ENCODE data around the gene JPT2.
A peak's percentile ranks its signal among the peaks of the same experiment; 100 is the strongest.

The JPT2 gene

GRCh38 chr16:1674751-1675664 is 3.1 kb upstream of the JPT2 start:
- Mint-ChIP-seq H3K4me1 (peaks cover 7% of the 10 kb centered on the region), H3K27ac (no peak overlapping the region), H3K9me3 (no peaks in the 10 kb centered on the region), H3K36me3 (peaks cover 28% of the 10 kb centered on the region), H3K27me3 (no peaks in the 10 kb centered on the region), H3K4me3 (no peak overlapping the region)
- ATAC-seq (ENCODE audit: low read depth): no peak
- no peak for DNase-seq (ENCODE audit: low spot score in 2 of 2)

GRCh38 chr16:1676661-1677060 is 1.4 kb upstream of the JPT2 start:
- no peak overlapping the region for H3K27ac Mint-ChIP-seq
- no peaks in the 10 kb centered on the region for H3K9me3 Mint-ChIP-seq
- H3K4me3 Mint-ChIP-seq: peak overlapping the region; percentile 9
- peaks cover 11% of the 10 kb centered on the region for H3K4me1 Mint-ChIP-seq
- ATAC-seq (ENCODE audit: low read depth) (no peak), DNase-seq (ENCODE audit: low spot score in 2 of 2) (no peak)
- H3K36me3 Mint-ChIP-seq: peaks cover 18% of the 10 kb centered on the region
- H3K27me3 Mint-ChIP-seq: no peaks in the 10 kb centered on the region

- peaks cover 11% of the 10 kb centered on the region for H3K36me3 Mint-ChIP-seq
- H3K27me3 Mint-ChIP-seq: no peaks in the 10 kb centered on the region
- DNase-seq (ENCODE audit: low spot score in 2 of 2): no peak
- H3K27ac Mint-ChIP-seq: no peak overlapping the region
- peak overlapping the region; percentile 69 for H3K4me3 Mint-ChIP-seq
- H3K4me1 Mint-ChIP-seq: peaks cover 12% of the 10 kb centered on the region
- no peaks in the 10 kb centered on the region for H3K9me3 Mint-ChIP-seq
- no peak for ATAC-seq (ENCODE audit: low read depth)
Observed at GRCh38 chr16:1677339-1677738, 740 bp upstream of the JPT2 start.

GRCh38 chr16:1678500-1679098 is 520 bp downstream of the JPT2 start:
- ATAC-seq (ENCODE audit: low read depth) (peak; percentile 36), DNase-seq (ENCODE audit: low spot score in 2 of 2) (peak; percentile 47 to 50)
- H3K27ac Mint-ChIP-seq: peak overlapping the region; percentile 74
- peak overlapping the region; percentile 86 for H3K4me3 Mint-ChIP-seq
- no peaks in the 10 kb centered on the region for H3K9me3 Mint-ChIP-seq
- H3K27me3 Mint-ChIP-seq: no peaks in the 10 kb centered on the region
- peaks cover under 1% of the 10 kb centered on the region for H3K36me3 Mint-ChIP-seq
- peaks cover 12% of the 10 kb centered on the region for H3K4me1 Mint-ChIP-seq

GRCh38 chr16:1680361-1680760 is 2.3 kb downstream of the JPT2 start:
- no peaks in the 10 kb centered on the region for H3K27me3 Mint-ChIP-seq
- peaks cover 3% of the 10 kb centered on the region for H3K36me3 Mint-ChIP-seq
- DNase-seq (ENCODE audit: low spot score in 2 of 2) (no peak), ATAC-seq (ENCODE audit: low read depth) (no peak)
- H3K4me3 Mint-ChIP-seq: no peak overlapping the region
- H3K9me3 Mint-ChIP-seq: no peaks in the 10 kb centered on the region
- no peak overlapping the region for H3K27ac Mint-ChIP-seq
- peaks cover 12% of the 10 kb centered on the region for H3K4me1 Mint-ChIP-seq

GRCh38 chr16:1681032-1681431 is 3.0 kb downstream of the JPT2 start:
- Mint-ChIP-seq H3K27me3 (no peaks in the 10 kb centered on the region), H3K4me3 (no peak overlapping the region)
- DNase-seq (ENCODE audit: low spot score in 2 of 2): no peak

GRCh38 chr16:1687427-1688316 is 9.6 kb downstream of the JPT2 start:
- H3K27me3 Mint-ChIP-seq: no peaks in the 10 kb centered on the region
- ATAC-seq (ENCODE audit: low read depth): no peak
- DNase-seq (ENCODE audit: low spot score in 2 of 2): no peak
- H3K27ac Mint-ChIP-seq: no peak overlapping the region
- peaks cover 24% of the 10 kb centered on the region for H3K36me3 Mint-ChIP-seq
- no peak overlapping the region for H3K4me3 Mint-ChIP-seq
- no peaks in the 10 kb centered on the region for H3K9me3 Mint-ChIP-seq
- peaks cover 3% of the 10 kb centered on the region for H3K4me1 Mint-ChIP-seq

More at GRCh38 chr16:1681032-1681431, 3.0 kb downstream of the JPT2 start:
- Mint-ChIP-seq H3K36me3 (peaks cover 4% of the 10 kb centered on the region), H3K4me1 (peaks cover 12% of the 10 kb centered on the region), H3K9me3 (no peaks in the 10 kb centered on the region), H3K27ac (no peak overlapping the region)
- ATAC-seq (ENCODE audit: low read depth): no peak

GRCh38 chr16:1688807-1689560 is 10.9 kb downstream of the JPT2 start:
- no peak overlapping the region for H3K27ac Mint-ChIP-seq
- peaks cover 26% of the 10 kb centered on the region for H3K36me3 Mint-ChIP-seq
- DNase-seq (ENCODE audit: low spot score in 2 of 2) (no peak), ATAC-seq (ENCODE audit: low read depth) (no peak)
- no peaks in the 10 kb centered on the region for H3K9me3 Mint-ChIP-seq
- H3K27me3 Mint-ChIP-seq: no peaks in the 10 kb centered on the region
- no peak overlapping the region for H3K4me3 Mint-ChIP-seq
- peaks cover 3% of the 10 kb centered on the region for H3K4me1 Mint-ChIP-seq

- H3K27me3 Mint-ChIP-seq: no peaks in the 10 kb centered on the region
- ATAC-seq (ENCODE audit: low read depth) (no peak), DNase-seq (ENCODE audit: low spot score in 2 of 2) (no peak)
- peaks cover 3% of the 10 kb centered on the region for H3K4me1 Mint-ChIP-seq
- H3K4me3 Mint-ChIP-seq: no peak overlapping the region
- peaks cover 28% of the 10 kb centered on the region for H3K36me3 Mint-ChIP-seq
- H3K9me3 Mint-ChIP-seq: no peaks in the 10 kb centered on the region
- no peak overlapping the region for H3K27ac Mint-ChIP-seq
Observed at GRCh38 chr16:1689853-1690252, 11.8 kb downstream of the JPT2 start.

- H3K4me3 Mint-ChIP-seq: no peak overlapping the region
Observed at GRCh38 chr16:1690810-1691209, 12.7 kb downstream of the JPT2 start.

GRCh38 chr16:1691276-1691675 is 13.2 kb downstream of the JPT2 start:
- DNase-seq (ENCODE audit: low spot score in 2 of 2) (no peak), ATAC-seq (ENCODE audit: low read depth) (no peak)
- H3K4me3 Mint-ChIP-seq: no peak overlapping the region
- no peaks in the 10 kb centered on the region for H3K27me3 Mint-ChIP-seq
- no peaks in the 10 kb centered on the region for H3K9me3 Mint-ChIP-seq
- H3K36me3 Mint-ChIP-seq: peaks cover 27% of the 10 kb centered on the region
- peaks cover 3% of the 10 kb centered on the region for H3K4me1 Mint-ChIP-seq
- H3K27ac Mint-ChIP-seq: no peak overlapping the region

More at GRCh38 chr16:1690810-1691209, 12.7 kb downstream of the JPT2 start:
- no peak overlapping the region for H3K27ac Mint-ChIP-seq
- ATAC-seq (ENCODE audit: low read depth) (no peak), DNase-seq (ENCODE audit: low spot score in 2 of 2) (no peak)
- peaks cover 3% of the 10 kb centered on the region for H3K4me1 Mint-ChIP-seq
- peaks cover 27% of the 10 kb centered on the region for H3K36me3 Mint-ChIP-seq
- H3K9me3 Mint-ChIP-seq: no peaks in the 10 kb centered on the region
- no peaks in the 10 kb centered on the region for H3K27me3 Mint-ChIP-seq

GRCh38 chr16:1691956-1692355 is 13.9 kb downstream of the JPT2 start:
- Mint-ChIP-seq H3K9me3 (no peaks in the 10 kb centered on the region), H3K27me3 (no peaks in the 10 kb centered on the region), H3K4me1 (peaks cover 3% of the 10 kb centered on the region), H3K4me3 (no peak overlapping the region), H3K27ac (no peak overlapping the region), H3K36me3 (peaks cover 31% of the 10 kb centered on the region)
- no peak for DNase-seq (ENCODE audit: low spot score in 2 of 2)
- no peak for ATAC-seq (ENCODE audit: low read depth)

GRCh38 chr16:1696863-1697262 is 18.8 kb downstream of the JPT2 start:
- Mint-ChIP-seq H3K4me1 (no peaks in the 10 kb centered on the region), H3K4me3 (no peak overlapping the region), H3K27ac (no peak overlapping the region), H3K36me3 (peaks cover 28% of the 10 kb centered on the region), H3K27me3 (no peaks in the 10 kb centered on the region), H3K9me3 (no peaks in the 10 kb centered on the region)
- DNase-seq (ENCODE audit: low spot score in 2 of 2): no peak
- no peak for ATAC-seq (ENCODE audit: low read depth)
